ENCODE data around the gene NPTN. TPM values are rescaled to one million over a fixed set of nuclear protein-coding genes. Genes with fewer than 3 reads are reported as not detected.

NPTN gene
- total RNA-seq, 1 experiment from 2014 or later, result 90.9 TPM

DNA sequence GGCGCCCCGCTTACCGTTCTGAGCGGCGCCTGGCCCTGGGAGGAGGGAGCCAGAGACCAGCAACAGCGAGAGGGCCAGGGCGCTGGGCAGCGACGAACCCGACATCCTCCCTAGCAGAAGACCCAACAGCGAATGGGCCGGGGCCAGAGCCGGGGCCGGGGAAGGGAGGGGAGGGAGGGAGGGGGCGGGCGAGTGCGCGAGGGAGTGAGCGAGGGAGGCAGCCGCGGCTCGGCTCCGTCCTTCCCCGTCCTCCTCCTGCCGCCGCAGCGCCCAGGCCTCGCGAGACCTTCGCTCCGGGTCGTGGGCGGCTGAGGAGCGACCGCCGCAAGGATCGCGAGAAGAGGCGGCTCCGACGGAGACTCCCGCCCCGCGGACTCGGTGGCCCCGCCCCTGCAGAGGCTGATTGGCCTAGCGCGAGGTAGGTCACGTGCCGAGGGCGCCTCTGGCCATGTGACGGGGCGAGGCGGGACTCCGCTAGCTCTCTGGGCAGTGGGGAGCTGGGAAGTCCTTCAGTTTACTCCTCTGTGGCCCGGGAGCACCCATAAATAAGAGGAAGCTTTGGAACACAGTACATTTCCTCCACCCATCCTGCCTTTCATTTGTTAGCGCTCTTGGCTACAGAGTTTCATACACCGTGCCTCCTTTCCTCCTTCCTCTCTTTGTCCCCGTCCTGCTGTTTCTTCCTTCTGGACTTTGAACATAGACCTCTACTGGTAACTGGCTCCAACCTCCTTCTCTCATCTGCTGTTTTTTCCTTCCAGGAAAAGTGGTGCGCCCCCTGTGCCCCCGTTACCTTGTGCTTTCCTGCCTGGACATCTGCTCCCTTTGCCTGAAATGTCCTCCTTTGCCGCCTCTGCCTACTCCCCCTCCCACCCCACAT, at the start of gene NPTN (continued):
- TF ChIP-seq ZNF274 (IDR thresholded peaks at IDR 0.05; ENCODE audit: low read depth, low read length) (no peak), EGR1 (IDR thresholded peaks at IDR 0.05; ENCODE audit: low read depth) (peak; percentile 86), RAD21 (IDR thresholded peaks at IDR 0.05; ENCODE audit: low read depth) (no peak), YY1 (IDR thresholded peaks at IDR 0.05; ENCODE audit: extremely low read depth, insufficient replicate concordance, low read depth, low read length) (peak; percentile 13), FOSL1 (IDR thresholded peaks at IDR 0.05; ENCODE audit: low read depth) (no peak)
- TF ChIP-seq, protein P1, sequence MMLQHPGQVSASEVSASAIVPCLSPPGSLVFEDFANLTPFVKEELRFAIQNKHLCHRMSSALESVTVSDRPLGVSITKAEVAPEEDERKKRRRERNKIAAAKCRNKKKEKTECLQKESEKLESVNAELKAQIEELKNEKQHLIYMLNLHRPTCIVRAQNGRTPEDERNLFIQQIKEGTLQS (IDR thresholded peaks at IDR 0.05), result no peak

DNA sequence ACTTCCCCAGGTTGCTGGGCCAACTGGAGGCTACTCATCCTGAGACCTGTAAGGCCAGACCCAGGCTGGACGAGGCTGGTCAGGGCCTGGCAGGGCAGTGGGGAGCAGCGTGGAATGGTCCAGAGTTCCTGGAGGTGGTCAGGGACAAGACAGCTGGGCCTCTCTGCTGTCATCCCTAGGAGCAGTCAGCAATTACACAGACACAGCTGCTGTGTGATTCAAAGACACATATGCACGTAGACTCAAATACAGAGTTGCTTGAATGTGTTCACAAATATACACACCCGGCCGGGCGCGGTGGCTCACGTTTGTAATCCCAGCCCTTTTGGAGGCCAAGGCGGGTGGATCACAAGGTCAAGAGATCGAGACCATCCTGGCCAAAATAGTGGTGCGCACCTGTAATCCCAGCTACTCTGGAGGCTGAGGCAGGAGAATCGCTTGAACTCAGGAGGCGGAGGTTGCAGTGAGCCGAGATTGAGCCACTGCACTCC, 49.5 kb upstream of the NPTN start:
- TF ChIP-seq, protein P2, sequence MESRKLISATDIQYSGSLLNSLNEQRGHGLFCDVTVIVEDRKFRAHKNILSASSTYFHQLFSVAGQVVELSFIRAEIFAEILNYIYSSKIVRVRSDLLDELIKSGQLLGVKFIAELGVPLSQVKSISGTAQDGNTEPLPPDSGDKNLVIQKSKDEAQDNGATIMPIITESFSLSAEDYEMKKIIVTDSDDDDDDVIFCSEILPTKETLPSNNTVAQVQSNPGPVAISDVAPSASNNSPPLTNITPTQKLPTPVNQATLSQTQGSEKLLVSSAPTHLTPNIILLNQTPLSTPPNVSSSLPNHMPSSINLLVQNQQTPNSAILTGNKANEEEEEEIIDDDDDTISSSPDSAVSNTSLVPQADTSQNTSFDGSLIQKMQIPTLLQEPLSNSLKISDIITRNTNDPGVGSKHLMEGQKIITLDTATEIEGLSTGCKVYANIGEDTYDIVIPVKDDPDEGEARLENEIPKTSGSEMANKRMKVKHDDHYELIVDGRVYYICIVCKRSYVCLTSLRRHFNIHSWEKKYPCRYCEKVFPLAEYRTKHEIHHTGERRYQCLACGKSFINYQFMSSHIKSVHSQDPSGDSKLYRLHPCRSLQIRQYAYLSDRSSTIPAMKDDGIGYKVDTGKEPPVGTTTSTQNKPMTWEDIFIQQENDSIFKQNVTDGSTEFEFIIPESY (IDR thresholded peaks at IDR 0.05; ENCODE audit: extremely low read depth, insufficient replicate concordance, low read length), result no peak
- TF ChIP-seq, protein P3, sequence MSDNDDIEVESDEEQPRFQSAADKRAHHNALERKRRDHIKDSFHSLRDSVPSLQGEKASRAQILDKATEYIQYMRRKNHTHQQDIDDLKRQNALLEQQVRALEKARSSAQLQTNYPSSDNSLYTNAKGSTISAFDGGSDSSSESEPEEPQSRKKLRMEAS (IDR thresholded peaks at IDR 0.05), result no peak
- TF ChIP-seq FOSL1 (IDR thresholded peaks at IDR 0.05; ENCODE audit: low read depth) (no peak), EZH2phosphoT487 (IDR thresholded peaks at IDR 0.05; ENCODE audit: borderline replicate concordance) (no peak), POLR2A (IDR thresholded peaks at IDR 0.05; ENCODE audit: borderline replicate concordance, extremely low read depth, insufficient read depth, insufficient read length) (no peak), SIN3A (IDR thresholded peaks at IDR 0.05; ENCODE audit: low read depth) (no peak), ELF1 (IDR thresholded peaks at IDR 0.05; ENCODE audit: borderline replicate concordance, low read depth) (no peak), YY1 (IDR thresholded peaks at IDR 0.05; ENCODE audit: extremely low read depth, insufficient replicate concordance, low read depth, low read length) (no peak), TCF7L2 (IDR thresholded peaks at IDR 0.05; ENCODE audit: borderline replicate concordance, extremely low read depth, insufficient read depth, insufficient read length) (no peak), ZNF274 (IDR thresholded peaks at IDR 0.05; ENCODE audit: low read depth, low read length) (no peak), RAD21 (IDR thresholded peaks at IDR 0.05; ENCODE audit: low read depth) (no peak), EZH2 (IDR thresholded peaks at IDR 0.05) (no peak)
- no TSS peak for BruUV-seq (replicated peaks)
- Histone ChIP-seq H3K4me2 (ENCODE audit: low read length) (no peak overlapping the region), H3K9ac (ENCODE audit: low read length) (no peak overlapping the region), H3K27me3 (ENCODE audit: insufficient read depth, low read length) (no peaks in the 10 kb centered on the region), H3K9me2 (ENCODE audit: insufficient read depth) (no peaks in the 10 kb centered on the region), H3K27ac (ENCODE audit: low read depth, low read length) (no peak overlapping the region), H3K4me1 (ENCODE audit: control insufficient read depth in 1 of 2, insufficient read depth in 2 of 2, low read length in 2 of 2) (peaks cover 21 to 43% of the 10 kb centered on the region in 2 experiments), H3K36me3 (ENCODE audit: control insufficient read depth in 1 of 2, insufficient read depth in 2 of 2, low read length in 2 of 2) (no peaks in the 10 kb centered on the region), H3K9me3 (ENCODE audit: control insufficient read depth in 1 of 2, insufficient read depth in 1 of 2, low read depth in 1 of 2, low read length in 2 of 2) (no peaks in the 10 kb centered on the region), H3K79me2 (ENCODE audit: insufficient read depth, low read length) (peaks cover 31% of the 10 kb centered on the region), H4K20me1 (ENCODE audit: insufficient read depth) (no peaks in the 10 kb centered on the region), H3K4me3 (replicated peaks in 1 of 2; ENCODE audit: low read depth in 1 of 2, low read length in 2 of 2) (no peak overlapping the region), H2AFZ (ENCODE audit: low read depth, low read length, poor library complexity, severe bottlenecking) (no peak overlapping the region)
- intact Hi-C loops (cut with micrococcal nuclease), result loop anchor here (1.0 kb wide), 1 partner anchor 46 kb away; no protein-coding TSS in a partner anchor
- POLR2A ChIA-PET, result interaction anchor here (1.0 kb wide), 1 partner anchor 49 kb away, joined by 3 read pairs; no protein-coding TSS in a partner anchor
- no peak for ATAC-seq
- CTCF ChIA-PET, result interaction anchor here (1.2 kb wide), 1 partner anchor 122 kb away, joined by 5 read pairs; no protein-coding TSS in a partner anchor
- DNase-seq (ENCODE audit: low read depth, low spot score), result no peak
- RAD21 ChIA-PET (ENCODE audit: low non-redundant PET in 1 of 2, low total read pairs in 2 of 2, uncharacterized antibody in 2 of 2, unreplicated experiment in 2 of 2), result no interaction called here

All from HCT116 (cell line).